ENCODE data around the gene CWC27. TPM values are rescaled to one million over a fixed set of nuclear protein-coding genes. Genes with fewer than 3 reads are reported as not detected.
"Not testable (repeated sequence)": the region's sequence is repeated elsewhere in the genome, so short reads cannot be mapped to it uniquely, and the experiment has no call there.

CWC27 gene
- total RNA-seq, 1 donor from 2014 or later, result 28.9 TPM

DNA sequence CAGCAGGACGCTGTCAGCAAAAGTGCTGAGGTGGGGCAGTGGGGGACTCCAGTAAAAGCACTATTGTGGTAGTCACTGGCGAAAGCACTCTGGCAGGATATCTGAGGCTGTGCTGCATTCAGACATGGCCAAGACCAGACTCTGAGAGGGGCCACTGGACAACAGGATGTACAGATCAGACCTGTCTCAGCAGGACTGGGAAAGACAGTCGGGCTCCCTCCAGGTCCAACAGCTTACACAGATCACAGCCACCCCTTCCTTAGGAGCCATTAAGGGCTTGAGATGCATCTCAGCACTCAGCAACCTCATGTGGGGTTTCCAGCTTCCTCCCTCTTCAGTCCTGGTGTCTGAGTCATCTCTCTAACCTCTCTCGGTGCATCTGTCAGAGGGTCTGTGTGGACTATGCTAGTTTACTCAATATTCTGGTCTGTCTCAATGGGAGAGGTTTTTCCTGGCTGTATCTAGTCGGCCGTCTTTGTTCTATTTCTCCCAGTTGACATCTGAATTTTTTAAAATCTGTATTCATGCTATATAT is 154.5 kb downstream of the CWC27 start:
- H3K27me3 Mint-ChIP-seq, result no peaks in the 10 kb centered on the region
- DNase-seq, result no peak
- H3K4me1 Mint-ChIP-seq, result no peaks in the 10 kb centered on the region
- H3K27ac Mint-ChIP-seq, result no peak overlapping the region
- no peak overlapping the region for H3K4me3 Mint-ChIP-seq
- ChIA-PET POLR2A (no interaction called here), CTCF (no interaction called here)
- H3K9me3 Mint-ChIP-seq, result peaks cover 28% of the 10 kb centered on the region
- no peak for ATAC-seq (ENCODE audit: low read depth)
- intact Hi-C loops (cut with micrococcal nuclease), result no loop called here
- TF ChIP-seq CTCF (IDR thresholded peaks at IDR 0.05), result no peak
- peaks cover 52% of the 10 kb centered on the region for H3K36me3 Mint-ChIP-seq (ENCODE audit: low read depth)

GRCh38 chr5:64925123-64925522 is 156.4 kb downstream of the CWC27 start:
- no peak for TF ChIP-seq CTCF (IDR thresholded peaks at IDR 0.05)
- Mint-ChIP-seq H3K4me1 (no peaks in the 10 kb centered on the region), H3K36me3 (ENCODE audit: low read depth) (peaks cover 51% of the 10 kb centered on the region), H3K4me3 (no peak overlapping the region), H3K9me3 (peaks cover 28% of the 10 kb centered on the region), H3K27ac (no peak overlapping the region), H3K27me3 (no peaks in the 10 kb centered on the region)
- CTCF ChIA-PET, result no interaction called here
- ATAC-seq (ENCODE audit: low read depth) (no peak), DNase-seq (no peak)
- POLR2A ChIA-PET, result no interaction called here
- intact Hi-C loops (cut with micrococcal nuclease), result no loop called here

DNA sequence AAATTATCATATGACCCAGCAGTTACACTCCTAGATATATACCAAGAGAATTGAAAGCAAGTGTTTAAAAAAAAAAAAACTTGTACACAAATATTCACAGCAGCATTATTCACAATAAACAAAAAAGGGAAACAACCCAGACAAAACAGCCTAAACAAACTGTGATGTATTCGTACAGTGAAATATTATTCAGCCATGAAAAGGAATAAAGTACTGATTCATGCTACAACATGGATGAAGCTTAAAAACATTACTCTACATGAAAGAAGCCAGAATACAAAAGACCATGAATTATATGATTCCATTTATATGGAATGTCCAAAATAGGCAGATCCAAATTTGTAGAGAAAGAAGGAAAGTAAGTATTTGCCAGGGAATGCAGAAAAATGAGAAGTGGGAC is 161.1 kb downstream of the CWC27 start:
- Mint-ChIP-seq H3K27ac (no peak overlapping the region), H3K9me3 (peaks cover 9% of the 10 kb centered on the region), H3K36me3 (ENCODE audit: low read depth) (peaks cover 32% of the 10 kb centered on the region), H3K4me1 (no peaks in the 10 kb centered on the region), H3K27me3 (no peaks in the 10 kb centered on the region), H3K4me3 (no peak overlapping the region)
- DNase-seq (no peak), ATAC-seq (ENCODE audit: low read depth) (no peak)
- TF ChIP-seq CTCF (IDR thresholded peaks at IDR 0.05), result no peak
- POLR2A ChIA-PET, result no interaction called here
- intact Hi-C loops (cut with micrococcal nuclease), result no loop called here
- CTCF ChIA-PET, result no interaction called here

GRCh38 chr5:64930672-64931318 is 162.1 kb downstream of the CWC27 start:
- POLR2A ChIA-PET, result no interaction called here
- H3K27ac Mint-ChIP-seq, result no peak overlapping the region
- intact Hi-C loops (cut with micrococcal nuclease), result no loop called here
- no peak for TF ChIP-seq CTCF (IDR thresholded peaks at IDR 0.05)
- no peak overlapping the region for H3K4me3 Mint-ChIP-seq
- H3K9me3 Mint-ChIP-seq, result peaks cover 11% of the 10 kb centered on the region
- H3K27me3 Mint-ChIP-seq, result no peaks in the 10 kb centered on the region
- no peak for ATAC-seq (ENCODE audit: low read depth)
- peaks cover 33% of the 10 kb centered on the region for H3K36me3 Mint-ChIP-seq (ENCODE audit: low read depth)
- DNase-seq, result no peak
- no peaks in the 10 kb centered on the region for H3K4me1 Mint-ChIP-seq
- CTCF ChIA-PET, result no interaction called here

GRCh38 chr5:64939422-64939771 is 170.7 kb downstream of the CWC27 start:
- H3K27ac Mint-ChIP-seq; ATAC-seq (ENCODE audit: low read depth); CTCF ChIA-PET; intact Hi-C loops (cut with micrococcal nuclease); H3K4me3 Mint-ChIP-seq; H3K4me1 Mint-ChIP-seq; H3K9me3 Mint-ChIP-seq; DNase-seq; H3K27me3 Mint-ChIP-seq; POLR2A ChIA-PET: not testable (repeated sequence)
- H3K36me3 Mint-ChIP-seq (ENCODE audit: low read depth), result peaks cover 38% of the 10 kb centered on the region

Data from activated B cell treated with CpG ODN at 0.5 μM for 24 hours (primary cell).